IPS-18c (cell line): ENCODE data around the gene COL11A2.

Experiments
- H3K4me3 ChIP-seq: 2 replicates; pipeline ENCODE4 v1.7.0; 2013; ENCODE audit warnings: low read depth, mild to moderate bottlenecking, low read length, moderate library complexity; ENCODE audit not compliant: insufficient read depth
- H3K9me3 ChIP-seq: one replicate; pipeline ENCODE4 v1.6.1; 2013; ENCODE audit warnings: mild to moderate bottlenecking, low read length, moderate library complexity; ENCODE audit not compliant: control insufficient read depth, insufficient read depth

Gene COL11A2

GRCh38 chr6:33118525-33119123 is 73.6 kb downstream of the COL11A2 start:
- peaks cover 5% of the 10 kb centered on the region for H3K9me3 ChIP-seq
- H3K4me3 ChIP-seq = peak overlapping the region; percentile 39; the same call in 1 of the 2 replicates

- Histone ChIP-seq H3K9me3 (no peaks in the 10 kb centered on the region), H3K4me3 (peak overlapping the region; percentile 80)
Measured at GRCh38 chr6:33117811-33118277, 74.4 kb downstream of the COL11A2 start.

GRCh38 chr6:33116841-33117711 is 75.2 kb downstream of the COL11A2 start:
- Histone ChIP-seq H3K4me3 (peak overlapping the region; percentile 80), H3K9me3 (no peaks in the 10 kb centered on the region)

GRCh38 chr6:33116417-33116816 is 75.8 kb downstream of the COL11A2 start:
- peak overlapping the region; percentile 80; the same call in 1 of the 2 replicates for H3K4me3 ChIP-seq
- H3K9me3 ChIP-seq = no peaks in the 10 kb centered on the region

- H3K4me3 ChIP-seq = no peak overlapping the region
- H3K9me3 ChIP-seq = no peaks in the 10 kb centered on the region
Measured at GRCh38 chr6:33114406-33114805, 77.9 kb downstream of the COL11A2 start.

- Histone ChIP-seq H3K4me3 (no peak overlapping the region), H3K9me3 (no peaks in the 10 kb centered on the region)
Measured at GRCh38 chr6:33113755-33114154, 78.5 kb downstream of the COL11A2 start.
